Suprapubic skin (tissue), 4 donors: Measurements from ENCODE around the gene SERGEF.

ENCODE experiments used
- CTCF ChIP-seq, 2 donors: fragments of 200-600 bp in 1 of 2; fragments of 450-650 bp in 1 of 2; sonication (generic) in 1 of 2; IDR thresholded peaks; one replicate each; pipeline ENCODE4 v1.5.1; 2016 to 2019; ENCODE audit warnings: antibody characterized with exemption in 2 of 2, mild to moderate bottlenecking in 1 of 2, moderate library complexity in 1 of 2
- EP300 ChIP-seq: sonication (generic); formaldehyde crosslinking; IDR thresholded peaks from one replicate; pipeline ENCODE4 v1.6.1; 2017; ENCODE audit warnings: antibody characterized with exemption
- POLR2A ChIP-seq, 2 donors: fragments of 450-650 bp; IDR thresholded peaks; one replicate each; pipeline ENCODE4 v1.6.1; 2017; ENCODE audit warnings: antibody characterized with exemption in 2 of 2, mild to moderate bottlenecking in 2 of 2, moderate library complexity in 2 of 2
- POLR2AphosphoS5 ChIP-seq, 3 donors: sonication (generic); formaldehyde crosslinking; IDR thresholded peaks; one replicate each; pipeline ENCODE4 v1.6.1; 2017; ENCODE audit warnings: antibody characterized with exemption in 3 of 3

- TF ChIP-seq CTCF (IDR thresholded peaks at IDR 0.05) (no peak), POLR2AphosphoS5 (IDR thresholded peaks at IDR 0.05) (no peak), POLR2A (IDR thresholded peaks at IDR 0.05) (no peak), EP300 (no peak)
These were observed 114.1 kb downstream of the SERGEF start for GRCh38 chr11:17898782-17899181.
